GM12875 (cell line): ENCODE data around the gene FBXL17.

Experiments
- H3K4me3 ChIP-seq: one replicate; pipeline ENCODE4 v1.5.1; 2011; ENCODE audit warnings: low read depth, low read length, control low read depth
- TF ChIP-seq, protein P1 (sequence below): IDR thresholded peaks from 2 replicates; pipeline ENCODE4 v1.5.1; 2011; ENCODE audit warnings: low read depth, mild to moderate bottlenecking, control low read depth, inconsistent platforms, low read length, moderate library complexity, borderline replicate concordance; ENCODE audit not compliant: insufficient read depth

The FBXL17 gene

DNA sequence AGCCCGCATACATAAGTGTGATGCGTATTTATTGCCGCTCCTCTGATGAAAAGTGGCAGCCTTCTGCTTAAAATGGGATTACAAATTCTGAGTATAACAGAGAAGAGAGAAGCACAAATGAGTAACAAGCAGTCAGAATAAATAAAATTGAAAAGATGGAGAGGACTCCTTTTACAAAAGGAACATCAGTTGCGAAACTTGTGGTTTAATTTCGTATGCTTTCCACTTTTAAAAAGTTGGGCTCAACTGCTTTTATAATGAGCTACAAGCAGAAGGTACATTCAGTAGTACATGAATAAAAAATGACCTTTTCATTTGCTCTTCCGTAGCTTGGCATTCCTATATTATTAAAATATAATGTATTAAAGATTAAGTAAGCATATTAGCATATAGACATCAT lies 320.0 kb downstream of the FBXL17 start:
- no peak overlapping the region for H3K4me3 ChIP-seq
- TF ChIP-seq, protein P1, sequence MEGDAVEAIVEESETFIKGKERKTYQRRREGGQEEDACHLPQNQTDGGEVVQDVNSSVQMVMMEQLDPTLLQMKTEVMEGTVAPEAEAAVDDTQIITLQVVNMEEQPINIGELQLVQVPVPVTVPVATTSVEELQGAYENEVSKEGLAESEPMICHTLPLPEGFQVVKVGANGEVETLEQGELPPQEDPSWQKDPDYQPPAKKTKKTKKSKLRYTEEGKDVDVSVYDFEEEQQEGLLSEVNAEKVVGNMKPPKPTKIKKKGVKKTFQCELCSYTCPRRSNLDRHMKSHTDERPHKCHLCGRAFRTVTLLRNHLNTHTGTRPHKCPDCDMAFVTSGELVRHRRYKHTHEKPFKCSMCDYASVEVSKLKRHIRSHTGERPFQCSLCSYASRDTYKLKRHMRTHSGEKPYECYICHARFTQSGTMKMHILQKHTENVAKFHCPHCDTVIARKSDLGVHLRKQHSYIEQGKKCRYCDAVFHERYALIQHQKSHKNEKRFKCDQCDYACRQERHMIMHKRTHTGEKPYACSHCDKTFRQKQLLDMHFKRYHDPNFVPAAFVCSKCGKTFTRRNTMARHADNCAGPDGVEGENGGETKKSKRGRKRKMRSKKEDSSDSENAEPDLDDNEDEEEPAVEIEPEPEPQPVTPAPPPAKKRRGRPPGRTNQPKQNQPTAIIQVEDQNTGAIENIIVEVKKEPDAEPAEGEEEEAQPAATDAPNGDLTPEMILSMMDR: no peak

DNA sequence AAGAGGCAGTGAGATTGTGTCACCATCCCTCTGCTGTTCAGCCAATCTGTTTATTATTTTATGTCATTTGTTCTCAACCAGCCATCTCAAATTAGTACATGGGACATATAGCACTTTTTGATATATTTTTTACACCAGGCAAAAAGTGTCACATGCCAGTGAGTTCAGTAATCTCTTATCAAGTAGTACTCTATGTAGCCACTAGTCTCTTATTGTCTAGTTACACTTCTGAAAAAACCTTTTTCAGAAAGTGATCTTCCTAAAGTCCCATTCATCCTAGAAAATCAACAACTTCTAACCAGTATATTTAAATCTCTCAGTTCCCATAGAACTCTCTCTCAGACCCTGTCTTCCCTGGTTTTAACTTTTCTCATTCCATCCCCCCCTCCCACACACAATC lies 321.6 kb downstream of the FBXL17 start:
- no peak overlapping the region for H3K4me3 ChIP-seq
- TF ChIP-seq, protein P1: no peak

DNA sequence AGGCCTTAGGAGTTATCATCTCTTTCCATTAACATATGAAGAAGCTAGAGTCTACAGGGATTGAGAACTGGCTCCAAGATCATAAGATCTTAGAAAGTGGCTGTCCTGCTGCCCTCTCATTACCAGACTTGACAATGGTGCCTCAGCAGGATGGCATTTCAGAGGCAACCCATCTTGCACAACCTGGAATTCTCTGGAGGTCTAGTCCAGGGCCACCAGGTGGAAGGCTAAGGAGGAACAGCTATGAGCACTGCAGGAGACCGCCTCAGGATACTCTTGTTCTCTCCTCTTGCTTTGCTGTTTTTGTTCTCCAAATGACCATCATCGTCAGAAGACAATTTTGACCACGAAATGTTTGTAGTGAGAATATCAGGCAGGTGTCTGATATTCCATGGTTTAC lies 322.6 kb downstream of the FBXL17 start:
- TF ChIP-seq, protein P1: no peak

DNA sequence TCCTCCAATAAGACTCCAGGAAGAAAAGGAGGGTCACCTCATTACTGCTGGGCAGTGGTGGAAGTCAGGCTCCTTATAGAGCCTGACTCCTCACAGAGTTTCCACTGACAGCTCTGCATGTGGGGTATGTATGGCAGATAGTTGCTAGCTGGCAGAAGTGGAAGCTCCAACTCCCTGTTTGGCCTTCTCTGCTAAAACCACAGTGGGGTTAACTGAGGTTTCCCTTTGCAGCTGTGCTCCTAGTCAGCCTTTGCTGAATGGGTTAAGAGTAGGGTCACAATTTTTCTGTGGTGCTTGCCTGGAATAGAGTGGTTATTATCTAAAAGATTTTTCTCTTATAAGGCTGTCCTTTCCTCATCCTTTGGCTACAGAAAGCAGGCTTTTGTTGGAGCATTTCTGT lies 327.5 kb downstream of the FBXL17 start:
- no peak overlapping the region for H3K4me3 ChIP-seq
- TF ChIP-seq, protein P1: no peak

More for the DNA sequence above, 322.6 kb downstream of the FBXL17 start:
- H3K4me3 ChIP-seq: no peak overlapping the region

DNA sequence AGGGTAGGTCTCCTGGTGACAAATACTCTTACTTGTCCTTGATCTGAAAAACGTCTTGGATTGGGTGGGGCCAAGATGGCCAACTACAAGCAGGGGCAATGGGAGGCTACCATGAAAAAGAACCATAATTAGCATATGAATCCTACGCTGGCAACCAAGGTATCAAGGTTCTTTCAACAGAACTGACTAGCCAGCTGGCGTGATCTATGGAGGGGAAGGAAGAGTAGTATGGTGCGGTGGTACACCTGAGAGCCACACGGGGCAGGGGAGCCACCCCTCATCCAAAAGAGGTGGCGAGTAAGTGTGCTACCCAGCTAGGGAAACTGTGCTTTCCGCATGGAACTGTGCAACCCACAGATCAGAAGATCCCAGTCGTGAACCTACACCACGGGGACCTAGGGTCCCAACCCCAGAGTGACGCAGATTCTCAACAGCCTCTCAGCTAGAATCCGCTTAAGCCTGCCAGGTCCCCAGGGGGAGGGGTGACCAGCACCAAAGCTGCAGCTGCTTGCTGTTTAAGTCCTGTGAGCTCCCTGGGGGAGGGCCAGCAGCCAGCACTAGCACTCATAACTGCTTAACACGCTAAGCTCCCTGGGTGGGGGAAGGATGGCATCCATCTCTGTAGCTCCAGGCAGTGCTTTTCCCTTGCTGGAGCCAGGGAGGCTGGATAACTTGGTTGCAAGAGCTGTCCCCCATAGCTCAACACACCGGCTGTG lies 334.8 kb downstream of the FBXL17 start:
- no peak overlapping the region for H3K4me3 ChIP-seq
- TF ChIP-seq, protein P1: no peak

DNA sequence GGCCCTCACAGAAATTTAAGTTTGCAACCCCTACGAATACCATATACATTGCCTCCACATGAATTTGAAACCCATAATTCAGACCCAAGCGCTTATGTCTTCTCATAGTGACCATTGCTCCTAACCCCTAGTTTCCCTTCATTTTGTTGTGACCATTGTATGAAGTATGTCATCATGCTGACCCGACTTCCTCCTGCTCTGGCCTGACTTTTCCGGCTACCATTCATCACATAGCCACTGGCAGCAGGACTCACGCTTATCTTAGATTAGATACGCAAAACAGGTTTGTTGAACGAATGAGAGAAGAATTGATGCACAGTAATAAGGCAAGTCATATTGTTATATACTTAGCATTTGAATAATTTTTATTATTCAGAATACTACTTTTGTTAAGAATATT lies 345.4 kb downstream of the FBXL17 start:
- TF ChIP-seq, protein P1: no peak
- no peak overlapping the region for H3K4me3 ChIP-seq

DNA sequence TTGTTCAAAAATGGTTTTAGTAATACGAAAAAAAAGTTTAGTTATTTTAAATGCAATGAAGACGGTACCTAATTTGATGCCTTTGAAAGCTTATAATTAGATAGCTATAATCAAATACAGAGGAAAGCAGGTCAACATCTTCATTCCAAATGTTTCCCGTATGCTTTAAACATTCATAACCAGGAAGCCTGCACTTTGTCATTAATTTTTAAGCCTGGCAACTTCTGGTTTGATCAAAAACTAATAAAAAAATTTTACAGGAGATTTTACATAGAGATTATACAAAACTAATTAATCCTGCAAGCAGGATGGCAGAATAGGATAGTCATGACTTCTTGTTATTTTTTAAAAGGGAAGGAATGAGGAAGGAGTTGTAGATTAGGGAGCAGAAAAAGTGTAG lies 353.0 kb downstream of the FBXL17 start:
- TF ChIP-seq, protein P1: no peak
- H3K4me3 ChIP-seq: no peak overlapping the region
